ENCODE measurements around the gene NFASC. TPM values are rescaled to one million over a fixed set of nuclear protein-coding genes. Genes with fewer than 3 reads are reported as not detected.

Gene NFASC
- polyA plus RNA-seq, 3 donors, result 0.08 TPM; not detected in 2

DNA sequence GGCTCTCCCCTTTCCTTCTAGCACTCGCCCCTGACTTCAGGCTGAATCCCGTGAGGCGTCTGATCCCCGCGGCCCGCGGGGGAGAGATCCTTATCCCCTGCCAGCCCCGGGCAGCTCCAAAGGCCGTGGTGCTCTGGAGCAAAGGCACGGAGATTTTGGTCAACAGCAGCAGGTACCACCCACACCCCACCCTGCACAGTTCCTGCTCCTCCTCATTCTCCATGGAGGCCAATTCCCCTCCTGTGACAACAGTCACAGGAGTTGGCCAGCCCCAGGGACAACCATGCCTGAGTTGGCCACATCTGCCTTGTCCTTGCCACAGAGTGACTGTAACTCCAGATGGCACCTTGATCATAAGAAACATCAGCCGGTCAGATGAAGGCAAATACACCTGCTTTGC, 193.6 kb downstream of the NFASC start:
- no peaks in the 10 kb centered on the region for H3K4me1 Mint-ChIP-seq
- no peaks in the 10 kb centered on the region for H3K9me3 Mint-ChIP-seq
- TF ChIP-seq, protein P1, sequence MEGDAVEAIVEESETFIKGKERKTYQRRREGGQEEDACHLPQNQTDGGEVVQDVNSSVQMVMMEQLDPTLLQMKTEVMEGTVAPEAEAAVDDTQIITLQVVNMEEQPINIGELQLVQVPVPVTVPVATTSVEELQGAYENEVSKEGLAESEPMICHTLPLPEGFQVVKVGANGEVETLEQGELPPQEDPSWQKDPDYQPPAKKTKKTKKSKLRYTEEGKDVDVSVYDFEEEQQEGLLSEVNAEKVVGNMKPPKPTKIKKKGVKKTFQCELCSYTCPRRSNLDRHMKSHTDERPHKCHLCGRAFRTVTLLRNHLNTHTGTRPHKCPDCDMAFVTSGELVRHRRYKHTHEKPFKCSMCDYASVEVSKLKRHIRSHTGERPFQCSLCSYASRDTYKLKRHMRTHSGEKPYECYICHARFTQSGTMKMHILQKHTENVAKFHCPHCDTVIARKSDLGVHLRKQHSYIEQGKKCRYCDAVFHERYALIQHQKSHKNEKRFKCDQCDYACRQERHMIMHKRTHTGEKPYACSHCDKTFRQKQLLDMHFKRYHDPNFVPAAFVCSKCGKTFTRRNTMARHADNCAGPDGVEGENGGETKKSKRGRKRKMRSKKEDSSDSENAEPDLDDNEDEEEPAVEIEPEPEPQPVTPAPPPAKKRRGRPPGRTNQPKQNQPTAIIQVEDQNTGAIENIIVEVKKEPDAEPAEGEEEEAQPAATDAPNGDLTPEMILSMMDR (IDR thresholded peaks at IDR 0.05), result no peak
- H3K36me3 Mint-ChIP-seq, result no peaks in the 10 kb centered on the region
- H3K79me2 ChIP-seq (ENCODE audit: insufficient read depth, low read length), result no peaks in the 10 kb centered on the region
- H3K36me3 ChIP-seq (replicated peaks in 1 of 2; ENCODE audit: control insufficient read depth in 1 of 2, insufficient read depth in 2 of 2, low read length in 2 of 2), result no peaks in the 10 kb centered on the region
- intact Hi-C loops (cut with micrococcal nuclease), result no loop called here
- no peak for DNase-seq
- no peak overlapping the region for H3K4me3 ChIP-seq (replicated peaks in 1 of 3; ENCODE audit: low read depth in 2 of 3, low read length in 3 of 3)
- no peak overlapping the region for H2AFZ ChIP-seq (ENCODE audit: insufficient read depth, low read depth, low read length, poor library complexity, severe bottlenecking)
- H3K9ac ChIP-seq (ENCODE audit: insufficient read depth, low read length, poor library complexity, severe bottlenecking), result no peak overlapping the region
- H3K27me3 Mint-ChIP-seq (ENCODE audit: low read depth in 3 of 3), result peaks cover 0 to 1% (median 0%) of the 10 kb centered on the region in 3 donors
- H3K27ac ChIP-seq (ENCODE audit: low read depth in 1 of 2, low read length in 2 of 2), result no peak overlapping the region
- no peak overlapping the region for H3K4me2 ChIP-seq (replicated peaks; ENCODE audit: extremely low read depth, low read length, poor library complexity, severe bottlenecking)
- no peaks in the 10 kb centered on the region for H3K9me3 ChIP-seq (replicated peaks in 1 of 2; ENCODE audit: control insufficient read depth in 1 of 2, insufficient read depth in 1 of 2, low read length in 2 of 2)
- H3K4me3 Mint-ChIP-seq, result no peak overlapping the region
- no peaks in the 10 kb centered on the region for H3K4me1 ChIP-seq (ENCODE audit: control insufficient read depth in 1 of 2, insufficient read depth in 2 of 2, low read length in 2 of 2)
- 94% methylated on average over 4 of the region's 11 CpGs for WGBS (ENCODE audit: insufficient coverage)
- no peak overlapping the region for H3K27ac Mint-ChIP-seq
- H3K27me3 ChIP-seq (ENCODE audit: control insufficient read depth in 2 of 2, insufficient read depth in 2 of 2, low read length in 2 of 2), result no peaks in the 10 kb centered on the region
- no peaks in the 10 kb centered on the region for H4K20me1 ChIP-seq (ENCODE audit: insufficient read depth, low read length)

DNA sequence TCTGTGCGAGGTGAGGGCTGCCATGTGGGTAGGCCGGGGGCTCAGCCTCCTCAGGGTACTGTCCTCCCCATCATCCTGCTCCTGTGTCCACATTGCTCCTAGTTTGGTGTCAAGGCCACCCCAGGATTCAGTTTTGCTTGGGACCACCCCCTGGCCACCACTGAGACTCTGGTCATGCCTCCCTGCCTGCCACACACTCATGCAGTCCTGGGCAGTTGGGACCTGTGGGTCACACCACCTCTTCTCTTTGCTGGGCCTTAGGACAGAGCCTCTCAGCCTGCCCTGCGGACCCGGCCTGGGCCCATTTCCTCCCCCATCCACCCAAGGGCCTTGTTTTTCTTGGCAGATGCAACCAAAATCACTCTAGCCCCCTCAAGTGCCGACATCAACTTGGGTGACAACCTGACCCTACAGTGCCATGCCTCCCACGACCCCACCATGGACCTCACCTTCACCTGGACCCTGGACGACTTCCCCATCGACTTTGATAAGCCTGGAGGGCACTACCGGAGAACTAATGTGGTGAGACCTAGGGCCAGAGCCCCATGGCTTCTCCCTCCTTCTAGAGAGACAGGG, 194.2 kb downstream of the NFASC start:
- H3K27me3 Mint-ChIP-seq (ENCODE audit: low read depth in 3 of 3), result peaks cover 0 to 3% (median 0%) of the 10 kb centered on the region in 3 donors
- DNase-seq, result no peak
- no peak overlapping the region for H3K4me2 ChIP-seq (replicated peaks; ENCODE audit: extremely low read depth, low read length, poor library complexity, severe bottlenecking)
- H4K20me1 ChIP-seq (ENCODE audit: insufficient read depth, low read length), result no peaks in the 10 kb centered on the region
- intact Hi-C loops (cut with micrococcal nuclease), result no loop called here
- H3K27ac ChIP-seq (ENCODE audit: low read depth in 1 of 2, low read length in 2 of 2), result no peak overlapping the region
- no peak overlapping the region for H3K4me3 ChIP-seq (replicated peaks in 1 of 3; ENCODE audit: low read depth in 2 of 3, low read length in 3 of 3)
- H3K36me3 ChIP-seq (replicated peaks in 1 of 2; ENCODE audit: control insufficient read depth in 1 of 2, insufficient read depth in 2 of 2, low read length in 2 of 2), result no peaks in the 10 kb centered on the region
- TF ChIP-seq, protein P1 (IDR thresholded peaks at IDR 0.05), result no peak
- H3K27ac Mint-ChIP-seq, result peak overlapping the region in 1 of 7 donors; percentile 5
- no peaks in the 10 kb centered on the region for H3K4me1 Mint-ChIP-seq
- no peaks in the 10 kb centered on the region for H3K27me3 ChIP-seq (ENCODE audit: control insufficient read depth in 2 of 2, insufficient read depth in 2 of 2, low read length in 2 of 2)
- H3K9ac ChIP-seq (ENCODE audit: insufficient read depth, low read length, poor library complexity, severe bottlenecking), result no peak overlapping the region
- H3K9me3 Mint-ChIP-seq, result no peaks in the 10 kb centered on the region
- H3K4me3 Mint-ChIP-seq, result no peak overlapping the region
- no peaks in the 10 kb centered on the region for H3K79me2 ChIP-seq (ENCODE audit: insufficient read depth, low read length)
- H3K36me3 Mint-ChIP-seq, result no peaks in the 10 kb centered on the region
- no peaks in the 10 kb centered on the region for H3K9me3 ChIP-seq (replicated peaks in 1 of 2; ENCODE audit: control insufficient read depth in 1 of 2, insufficient read depth in 1 of 2, low read length in 2 of 2)
- 90% methylated on average over 9 of the region's 9 CpGs for WGBS (ENCODE audit: insufficient coverage)
- H2AFZ ChIP-seq (ENCODE audit: insufficient read depth, low read depth, low read length, poor library complexity, severe bottlenecking), result no peak overlapping the region
- H3K4me1 ChIP-seq (ENCODE audit: control insufficient read depth in 1 of 2, insufficient read depth in 2 of 2, low read length in 2 of 2), result no peaks in the 10 kb centered on the region

Measured in CD14-positive monocyte (primary cell).